K562 (cell line): ENCODE data around the gene TBCEL. TPM values are rescaled to one million over a fixed set of nuclear protein-coding genes. Genes with fewer than 3 reads are reported as not detected.

Source experiments
- ATAC-seq: fragments of 200-7000 bp; cut with Tn5 transposase; 3 replicates; pipeline ENCODE4 v1.9.1; 2020; ENCODE audit warnings: moderate library complexity
- BruUV-seq: library from RNA; stranded (reverse); fragments of 400-500 nt; replicated peaks from 2 replicates; lab custom pipeline; 2021; lab: Mats Ljungman, UMichigan
- CTCF ChIA-PET: fragments of 300-600 bp; formaldehyde crosslinking; extraction: SDS; loops from one replicate; lab custom pipeline; 2021; ENCODE audit warnings: low intra/inter-chr PET ratio; lab: Yijun Ruan, JAX
- POLR2A ChIA-PET: fragments of 300-600, 350-650 bp; sonication (Branson Sonifier 250); formaldehyde crosslinking; extraction: SDS; loops from one replicate; lab custom pipeline; 2021; ENCODE audit warnings: antibody characterized with exemption, inconsistent platforms; lab: Yijun Ruan, JAX
- DNase-seq, 4 experiments: peaks; one replicate each; pipeline versions ENCODE4 v3.0.0 to v3.0.0-alpha.2; 2011 to 2018; ENCODE audit warnings: low spot score in 3 of 4, mixed read lengths in 3 of 4; ENCODE audit errors: extremely low read depth in 1 of 4
- FAIRE-seq: peaks from 2 replicates; lab custom pipeline; 2011; peaks lifted over from hg19 to GRCh38; lab: Jason Lieb, UNC
- H2AFZ ChIP-seq: 2 replicates; pipeline ENCODE4 v1.6.0; 2011; ENCODE audit warnings: low read depth, low read length, control low read depth, inconsistent platforms
- H3K27ac ChIP-seq: fragments of 200-600 bp; 3 replicates; pipeline ENCODE4 v1.8.0; 2011; ENCODE audit warnings: low read depth, mild to moderate bottlenecking, control low read depth, inconsistent platforms, low read length, moderate library complexity, mixed read lengths; ENCODE audit errors: extremely low read depth
- H3K27me3 ChIP-seq, 2 experiments: fragments of 300-600 bp in 1 of 2; 2 replicates in 1 of 2; 3 replicates in 1 of 2; pipeline versions ENCODE4 v1.6.0 to v1.8.0; 2011; ENCODE audit warnings: inconsistent platforms in 2 of 2, low read length in 2 of 2, mild to moderate bottlenecking in 1 of 2, mixed read lengths in 1 of 2, moderate library complexity in 1 of 2; ENCODE audit not compliant: control insufficient read depth in 2 of 2, insufficient read depth in 2 of 2
- H3K36me3 ChIP-seq: fragments of 300-600 bp; 3 replicates; pipeline ENCODE4 v1.8.0; 2011; ENCODE audit warnings: mild to moderate bottlenecking, low read length, inconsistent platforms; ENCODE audit not compliant: control insufficient read depth, insufficient read depth
- H3K4me1 ChIP-seq, 2 experiments: fragments of 200-600 bp in 1 of 2; replicated peaks in 1 of 2; 2 replicates in 1 of 2; 3 replicates in 1 of 2; pipeline versions ENCODE4 v1.5.1 to v1.8.0; 2011; ENCODE audit warnings: inconsistent platforms in 2 of 2, low read length in 2 of 2, mild to moderate bottlenecking in 1 of 2, mixed read lengths in 1 of 2, moderate library complexity in 1 of 2; ENCODE audit not compliant: control insufficient read depth in 2 of 2, insufficient read depth in 2 of 2
- H3K4me2 ChIP-seq: 2 replicates; pipeline ENCODE4 v1.6.1; 2011; ENCODE audit warnings: low read length, control low read depth, inconsistent platforms, mixed read lengths; ENCODE audit not compliant: insufficient read depth
- H3K4me3 ChIP-seq: fragments of 200-600 bp; sonication (generic), shearing (Covaris generic); 2 replicates; pipeline ENCODE4 v1.5.1; 2016; ENCODE audit warnings: control low read depth, inconsistent platforms
- H3K79me2 ChIP-seq: fragments of 200-600 bp; 3 replicates; pipeline ENCODE4 v1.8.0; 2011; ENCODE audit warnings: low read length, inconsistent platforms; ENCODE audit not compliant: control insufficient read depth, insufficient read depth
- H3K9ac ChIP-seq, 2 experiments: 2 replicates each; pipeline versions ENCODE4 v1.6.0 to v1.6.1; 2011; ENCODE audit warnings: low read depth in 2 of 2, low read length in 2 of 2, control low read depth in 1 of 2, inconsistent platforms in 1 of 2, mild to moderate bottlenecking in 1 of 2, mixed read lengths in 1 of 2; ENCODE audit not compliant: insufficient read depth in 1 of 2
- H3K9me1 ChIP-seq: one replicate; pipeline ENCODE4 v1.6.0; 2011; ENCODE audit warnings: inconsistent platforms, mild to moderate bottlenecking, low read length, moderate library complexity; ENCODE audit not compliant: control insufficient read depth, insufficient read depth
- H3K9me3 ChIP-seq: replicated peaks from 2 replicates; pipeline ENCODE4 v1.5.1; 2011; ENCODE audit warnings: low read depth, low read length, inconsistent platforms; ENCODE audit not compliant: control insufficient read depth, insufficient read depth
- H4K20me1 ChIP-seq: replicated peaks from 2 replicates; pipeline ENCODE4 v1.6.1; 2011; ENCODE audit warnings: low read length, inconsistent platforms, mixed read lengths; ENCODE audit not compliant: control insufficient read depth, insufficient read depth
- ASH1L ChIP-seq: fragments of 450-650 bp; IDR thresholded peaks from 2 replicates; pipeline ENCODE4 v1.6.1; 2018; ENCODE audit warnings: borderline replicate concordance, mild to moderate bottlenecking, low read depth; ENCODE audit not compliant: partially characterized antibody
- CBFB ChIP-seq: sonication (generic); formaldehyde crosslinking; IDR thresholded peaks from 2 replicates; pipeline ENCODE4 v1.4.0; 2020; ENCODE audit warnings: mild to moderate bottlenecking, missing genetic modification reagents
- DNMT1 ChIP-seq: fragments of 450-650 bp; IDR thresholded peaks from 2 replicates; pipeline ENCODE4 v1.6.1; 2016; ENCODE audit warnings: antibody characterized with exemption, mild to moderate bottlenecking
- ELF4 ChIP-seq: fragments of 450-650 bp; formaldehyde crosslinking; IDR thresholded peaks from 2 replicates; pipeline ENCODE4 v1.4.0; 2022; ENCODE audit warnings: missing genetic modification characterization
- FIP1L1 ChIP-seq: fragments of 200-400 bp; formaldehyde crosslinking; IDR thresholded peaks from 2 replicates; pipeline ENCODE4 v1.6.1; 2018; ENCODE audit warnings: mild to moderate bottlenecking, low read depth, low read length; ENCODE audit not compliant: poor library complexity, severe bottlenecking
- HNRNPLL ChIP-seq: fragments of 200-400 bp; formaldehyde crosslinking; IDR thresholded peaks from 2 replicates; pipeline ENCODE4 v1.6.1; 2017; ENCODE audit warnings: low read length, low read depth, mild to moderate bottlenecking; ENCODE audit not compliant: poor library complexity, severe bottlenecking
- ZNF143 ChIP-seq: sonication (generic); formaldehyde crosslinking; IDR thresholded peaks from 2 replicates; pipeline ENCODE4 v1.9.0; 2022; ENCODE audit warnings: mild to moderate bottlenecking, missing genetic modification reagents
- ZNF583 ChIP-seq: fragments of 250-450 bp; sonication (Bioruptor Pico); IDR thresholded peaks from 2 replicates; pipeline ENCODE4 v1.4.0; 2020
- WGBS: fragments of 100-300 bp; shearing (Covaris generic); methylation state at CpG from one replicate; pipeline ENCODE4 v1.1.6; 2016; ENCODE audit warnings: low coverage, mixed read lengths; ENCODE audit not compliant: insufficient coverage; ENCODE audit errors: missing lambda C conversion rate; 5-methylcytosine and 5-hydroxymethylcytosine counted together
- in situ Hi-C: fragments of 300-500 bp; cut with MboI; formaldehyde crosslinking; loops from 4 replicates; pipeline ENCODE4 v1.15.0; 2018; ENCODE audit warnings: inconsistent platforms, mixed read lengths
- intact Hi-C: fragments of 100-400 bp; cut with micrococcal nuclease; formaldehyde crosslinking; loops from 2 replicates; pipeline ENCODE4 v1.14.2; 2022
- polyA plus RNA-seq, 8 experiments: library from polyadenylated mRNA; depleted of rRNA in 4 of 8; stranded (reverse) in 5 of 8; unstranded in 3 of 8; fragments of >200 nt; fragmentation: Nextera tagmentation in 2 of 8; fragmentation: Illumina TruSeq in 1 of 8; extraction: Ambion mirVana in 2 of 8; extraction: Trizol in 1 of 8; gene quantifications; 2 replicates each; pipeline versions ENCODE4 v1.2.1 to v1.2.3, GENCODE V29; 2011 to 2014; ENCODE audit warnings: inconsistent platforms in 1 of 8, missing spikeins in 1 of 8
- total RNA-seq, 7 experiments: library from RNA; depleted of rRNA in 6 of 7; stranded (reverse); fragments of >200 nt in 6 of 7; fragmentation: Illumina TruSeq in 2 of 7; extraction: Trizol in 2 of 7; gene quantifications; 2 replicates each; pipeline versions ENCODE4 v1.2.1 to v1.2.3, GENCODE V29; 2011 to 2021; ENCODE audit warnings: low replicate concordance in 1 of 7
- TF ChIP-seq, protein P1 (sequence below): fragments of 450-650 bp; IDR thresholded peaks from 2 replicates; pipeline ENCODE4 v1.6.1; 2016; ENCODE audit warnings: missing biosample characterization, missing genetic modification characterization

Gene TBCEL
- total and polyA plus RNA-seq, 9 of the 15 experiments (the other 6 are each of a cell fraction or from before 2014, with no cell fraction given), result 0.39 to 2.3 (median 1.4) TPM

DNA sequence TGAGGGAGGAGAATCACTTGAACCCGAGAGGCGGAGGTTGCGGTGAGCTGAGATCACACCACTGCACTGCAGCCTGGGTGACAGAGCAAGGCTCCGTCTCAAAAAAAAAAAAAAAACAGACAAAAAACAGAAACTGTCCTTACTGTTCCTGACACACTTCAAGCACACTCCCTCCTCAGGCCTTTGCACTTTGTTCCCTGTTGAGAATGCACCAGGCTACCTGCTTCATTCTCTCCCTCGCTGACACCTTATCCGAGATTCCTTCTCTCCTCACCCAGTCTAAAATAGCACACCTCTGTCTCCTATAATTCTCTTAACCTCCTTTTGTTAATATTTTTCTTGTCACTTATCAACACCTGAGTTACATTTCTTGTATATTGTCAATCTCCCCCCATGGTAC, 44.9 kb downstream of the TBCEL start:
- no TSS peak for BruUV-seq
- POLR2A ChIA-PET, result no interaction called here
- no peaks in the 10 kb centered on the region for H3K36me3 ChIP-seq
- TF ChIP-seq ELF4 (no peak), ZNF583 (CRISPR knock-in tag) (no peak), CBFB (no peak), FIP1L1 (no peak), DNMT1 (no peak), ASH1L (no peak), ZNF143 (CRISPR knock-in tag) (no peak), HNRNPLL (no peak)
- TF ChIP-seq, protein P1, sequence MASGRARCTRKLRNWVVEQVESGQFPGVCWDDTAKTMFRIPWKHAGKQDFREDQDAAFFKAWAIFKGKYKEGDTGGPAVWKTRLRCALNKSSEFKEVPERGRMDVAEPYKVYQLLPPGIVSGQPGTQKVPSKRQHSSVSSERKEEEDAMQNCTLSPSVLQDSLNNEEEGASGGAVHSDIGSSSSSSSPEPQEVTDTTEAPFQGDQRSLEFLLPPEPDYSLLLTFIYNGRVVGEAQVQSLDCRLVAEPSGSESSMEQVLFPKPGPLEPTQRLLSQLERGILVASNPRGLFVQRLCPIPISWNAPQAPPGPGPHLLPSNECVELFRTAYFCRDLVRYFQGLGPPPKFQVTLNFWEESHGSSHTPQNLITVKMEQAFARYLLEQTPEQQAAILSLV (tag), result no peak
- TF ChIP-seq, all 486 proteins: peak for 0
- no peak overlapping the region for H3K9ac ChIP-seq
- intact Hi-C loops (no loop called here), in situ Hi-C loops (no loop called here)
- no peaks in the 10 kb centered on the region for H4K20me1 ChIP-seq
- CTCF ChIA-PET, result interaction anchor here (0.7 kb wide), 1 partner anchor 1681 kb away, joined by 3 read pairs; no protein-coding TSS in a partner anchor
- DNase-seq (no peak), FAIRE-seq (no peak), ATAC-seq (no peak)
- H3K9me3 ChIP-seq, result no peaks in the 10 kb centered on the region
- H2AFZ ChIP-seq, result no peak overlapping the region
- no peaks in the 10 kb centered on the region for H3K79me2 ChIP-seq
- no peaks in the 10 kb centered on the region for H3K9me1 ChIP-seq
- no peaks in the 10 kb centered on the region for H3K4me1 ChIP-seq
- 25% methylated on average over 4 of the region's 6 CpGs for WGBS
- no peak overlapping the region for H3K4me3 ChIP-seq
- no peak overlapping the region for H3K27ac ChIP-seq
- no peak overlapping the region for H3K4me2 ChIP-seq
- no peaks in the 10 kb centered on the region for H3K27me3 ChIP-seq
